Measurements from ENCODE around the gene MLN. TPM values are rescaled to one million over a fixed set of nuclear protein-coding genes. Genes with fewer than 3 reads are reported as not detected.

MLN gene
- total RNA-seq, 1 experiment from 2014 or later = not detected

GRCh38 chr6:33822575-33823395, 19.0 kb upstream of the MLN start:
- ChIA-PET CTCF (interaction anchor here (0.7 to 1.1 kb wide), 3 partner anchors 10 to 17 kb away, joined by 3 read pairs; no protein-coding TSS in a partner anchor), POLR2A (no interaction called here), RAD21 (ENCODE audit: low non-redundant PET in 1 of 2, low total read pairs in 2 of 2, uncharacterized antibody in 2 of 2, unreplicated experiment in 2 of 2) (no interaction called here)
- ATAC-seq (peak; percentile 95), DNase-seq (ENCODE audit: low read depth, low spot score) (peak; percentile 66)
- no peak for TF ChIP-seq JUND (IDR thresholded peaks at IDR 0.05)
- peak; percentile 33; the same call in 1 of the 2 replicates for TF ChIP-seq RAD21 (IDR thresholded peaks at IDR 0.05; ENCODE audit: low read depth)
- TF ChIP-seq, protein P1, sequence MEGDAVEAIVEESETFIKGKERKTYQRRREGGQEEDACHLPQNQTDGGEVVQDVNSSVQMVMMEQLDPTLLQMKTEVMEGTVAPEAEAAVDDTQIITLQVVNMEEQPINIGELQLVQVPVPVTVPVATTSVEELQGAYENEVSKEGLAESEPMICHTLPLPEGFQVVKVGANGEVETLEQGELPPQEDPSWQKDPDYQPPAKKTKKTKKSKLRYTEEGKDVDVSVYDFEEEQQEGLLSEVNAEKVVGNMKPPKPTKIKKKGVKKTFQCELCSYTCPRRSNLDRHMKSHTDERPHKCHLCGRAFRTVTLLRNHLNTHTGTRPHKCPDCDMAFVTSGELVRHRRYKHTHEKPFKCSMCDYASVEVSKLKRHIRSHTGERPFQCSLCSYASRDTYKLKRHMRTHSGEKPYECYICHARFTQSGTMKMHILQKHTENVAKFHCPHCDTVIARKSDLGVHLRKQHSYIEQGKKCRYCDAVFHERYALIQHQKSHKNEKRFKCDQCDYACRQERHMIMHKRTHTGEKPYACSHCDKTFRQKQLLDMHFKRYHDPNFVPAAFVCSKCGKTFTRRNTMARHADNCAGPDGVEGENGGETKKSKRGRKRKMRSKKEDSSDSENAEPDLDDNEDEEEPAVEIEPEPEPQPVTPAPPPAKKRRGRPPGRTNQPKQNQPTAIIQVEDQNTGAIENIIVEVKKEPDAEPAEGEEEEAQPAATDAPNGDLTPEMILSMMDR (IDR thresholded peaks at IDR 0.05 in 2 of 3, conservative IDR thresholded peaks at IDR 0.05 in 1 of 3; ENCODE audit: borderline replicate concordance in 1 of 3, insufficient read depth in 1 of 3, low read depth in 2 of 3, low read length in 2 of 3) = peak in 2 of 3 experiments; percentile 63 to 79; a peak in 4 of 6 replicates
- no peaks in the 10 kb centered on the region for H3K9me3 ChIP-seq (ENCODE audit: control insufficient read depth in 1 of 2, insufficient read depth in 1 of 2, low read depth in 1 of 2, low read length in 2 of 2)
- no peaks in the 10 kb centered on the region for H3K36me3 ChIP-seq (ENCODE audit: control insufficient read depth in 1 of 2, insufficient read depth in 2 of 2, low read length in 2 of 2)
- H3K79me2 ChIP-seq (ENCODE audit: insufficient read depth, low read length) = no peaks in the 10 kb centered on the region
- peak overlapping the region; percentile 14; the same call in 1 of the 2 replicates for H3K4me2 ChIP-seq (ENCODE audit: low read length)
- H3K27me3 ChIP-seq (ENCODE audit: insufficient read depth, low read length) = peaks cover 7% of the 10 kb centered on the region; the same call in 1 of the 2 replicates
- H3K9ac ChIP-seq (ENCODE audit: low read length) = no peak overlapping the region
- H3K9me2 ChIP-seq (ENCODE audit: insufficient read depth) = no peaks in the 10 kb centered on the region
- H3K4me1 ChIP-seq (ENCODE audit: control insufficient read depth in 1 of 2, insufficient read depth in 2 of 2, low read length in 2 of 2) = peaks cover 0 to 26% of the 10 kb centered on the region in 2 experiments; a peak in 3 of 4 replicates
- no peaks in the 10 kb centered on the region for H4K20me1 ChIP-seq (ENCODE audit: insufficient read depth)
- intact Hi-C loops (cut with micrococcal nuclease) = no loop called here
- no peak overlapping the region; the same call in 1 of the 2 replicates for H3K27ac ChIP-seq (ENCODE audit: low read depth, low read length)
- H2AFZ ChIP-seq (ENCODE audit: low read depth, low read length, poor library complexity, severe bottlenecking) = peak overlapping the region; percentile 35
- BruUV-seq (replicated peaks) = no TSS peak
- no peak overlapping the region for H3K4me3 ChIP-seq (replicated peaks in 1 of 2; ENCODE audit: low read depth in 1 of 2, low read length in 2 of 2)

DNA sequence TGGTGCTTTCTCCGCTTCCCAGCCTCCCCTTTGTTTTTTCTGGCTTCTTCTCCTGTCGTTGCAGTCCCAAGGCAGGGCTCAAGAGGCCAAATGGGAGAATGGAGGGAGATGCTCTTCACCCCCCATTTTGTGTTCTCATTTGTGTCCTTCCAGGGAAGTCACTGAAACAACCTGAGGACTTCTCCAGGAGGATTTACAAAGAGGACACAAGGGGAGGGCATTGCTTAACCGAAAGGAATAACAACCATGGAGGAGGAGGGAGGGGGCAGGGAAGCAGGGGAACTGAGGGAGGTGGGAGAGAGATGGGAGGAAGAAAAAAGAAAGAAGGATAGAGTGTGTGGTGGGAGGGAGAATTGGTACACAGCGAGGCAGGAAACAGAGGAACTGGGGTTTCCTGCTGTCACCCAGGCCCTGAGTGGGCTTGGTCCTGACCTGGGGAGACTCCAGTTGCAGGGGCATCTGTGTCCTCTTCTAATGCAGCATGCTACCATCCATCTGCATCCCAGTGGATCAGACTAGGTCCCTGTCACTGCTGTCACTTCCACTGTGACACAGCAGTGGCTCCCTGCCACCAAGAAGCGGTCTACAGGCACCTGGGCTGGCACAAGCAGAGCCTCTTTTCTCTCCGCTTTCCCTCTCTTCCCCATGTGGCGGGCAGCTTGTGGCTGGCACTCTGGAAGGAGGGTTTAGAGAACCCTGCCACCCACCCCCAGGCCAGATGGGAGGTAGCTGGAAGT, 17.1 kb upstream of the MLN start:
- Histone ChIP-seq H3K4me2 (ENCODE audit: low read length) (no peak overlapping the region), H3K79me2 (ENCODE audit: insufficient read depth, low read length) (no peaks in the 10 kb centered on the region), H2AFZ (ENCODE audit: low read depth, low read length, poor library complexity, severe bottlenecking) (no peak overlapping the region), H3K27me3 (ENCODE audit: insufficient read depth, low read length) (peaks cover 7% of the 10 kb centered on the region; the same call in 1 of the 2 replicates), H3K9ac (ENCODE audit: low read length) (no peak overlapping the region), H3K9me2 (ENCODE audit: insufficient read depth) (no peaks in the 10 kb centered on the region), H3K4me1 (ENCODE audit: control insufficient read depth in 1 of 2, insufficient read depth in 2 of 2, low read length in 2 of 2) (peaks cover 0 to 26% of the 10 kb centered on the region in 2 experiments; a peak in 3 of 4 replicates), H3K4me3 (replicated peaks in 1 of 2; ENCODE audit: low read depth in 1 of 2, low read length in 2 of 2) (no peak overlapping the region), H4K20me1 (ENCODE audit: insufficient read depth) (no peaks in the 10 kb centered on the region), H3K36me3 (ENCODE audit: control insufficient read depth in 1 of 2, insufficient read depth in 2 of 2, low read length in 2 of 2) (no peaks in the 10 kb centered on the region), H3K27ac (ENCODE audit: low read depth, low read length) (no peak overlapping the region), H3K9me3 (ENCODE audit: control insufficient read depth in 1 of 2, insufficient read depth in 1 of 2, low read depth in 1 of 2, low read length in 2 of 2) (no peaks in the 10 kb centered on the region)
- no TSS peak for BruUV-seq (replicated peaks)
- ChIA-PET POLR2A (no interaction called here), RAD21 (ENCODE audit: low non-redundant PET in 1 of 2, low total read pairs in 2 of 2, uncharacterized antibody in 2 of 2, unreplicated experiment in 2 of 2) (no interaction called here), CTCF (no interaction called here)
- intact Hi-C loops (cut with micrococcal nuclease) = no loop called here
- TF ChIP-seq, protein P1 (IDR thresholded peaks at IDR 0.05 in 2 of 3, conservative IDR thresholded peaks at IDR 0.05 in 1 of 3; ENCODE audit: borderline replicate concordance in 1 of 3, insufficient read depth in 1 of 3, low read depth in 2 of 3, low read length in 2 of 3) = no peak; a peak in 1 of 6 replicates
- TF ChIP-seq POLR2AphosphoS5 (IDR thresholded peaks at IDR 0.05; ENCODE audit: low read depth, low read length) (no peak), TCF7L2 (IDR thresholded peaks at IDR 0.05; ENCODE audit: borderline replicate concordance, extremely low read depth, insufficient read depth, insufficient read length) (no peak), JUND (IDR thresholded peaks at IDR 0.05) (no peak)
- DNase-seq (ENCODE audit: low read depth, low spot score) (no peak), ATAC-seq (no peak)
